ENCODE results near the gene UHRF1.

Gene UHRF1

GRCh38 chr19:4967738-4968461 is 58.6 kb downstream of the UHRF1 start:
- Histone ChIP-seq H3K27ac (ENCODE audit: low read depth, low read length) (peak overlapping the region; percentile 7; the same call in 1 of the 2 replicates), H3K9me2 (replicated peaks; ENCODE audit: control insufficient read depth, low read length) (no peaks in the 10 kb centered on the region), H3K4me3 (ENCODE audit: low read length) (peak overlapping the region; percentile 61), H3K4me2 (ENCODE audit: low read length) (peak overlapping the region; percentile 63), H3K79me2 (ENCODE audit: control insufficient read depth, low read length) (peaks cover 36% of the 10 kb centered on the region), H4K20me1 (ENCODE audit: control insufficient read depth, insufficient read depth, low read depth, low read length) (peaks cover 24% of the 10 kb centered on the region), H3K36me3 (ENCODE audit: control insufficient read depth, low read length) (peaks cover 26% of the 10 kb centered on the region), H3K4me1 (ENCODE audit: control insufficient read depth, low read length) (peaks cover 53% of the 10 kb centered on the region), H3F3A (ENCODE audit: control insufficient read depth, insufficient read depth) (peaks cover 45% of the 10 kb centered on the region), H3K27me3 (ENCODE audit: control insufficient read depth, low read length) (no peaks in the 10 kb centered on the region), H3K9me3 (ENCODE audit: control insufficient read depth, insufficient read depth, low read length) (no peaks in the 10 kb centered on the region)
- TF ChIP-seq CTCF (IDR thresholded peaks at IDR 0.05; ENCODE audit: low read depth, low read length, poor library complexity, severe bottlenecking): no peak
- TF ChIP-seq EZH2phosphoT487 (IDR thresholded peaks at IDR 0.05; ENCODE audit: borderline replicate concordance, low read length): no peak

GRCh38 chr19:4968462-4969291 is 59.4 kb downstream of the UHRF1 start, which contains the start of gene KDM4B:
KDM4B (plus strand) TSS chr19:4969113; CDS start chr19:5032891, 63,778 bp downstream.
- no peaks in the 10 kb centered on the region for H3K27me3 ChIP-seq (ENCODE audit: control insufficient read depth, low read length)
- H3K4me3 ChIP-seq (ENCODE audit: low read length): peak within 1 kb of the TSS; percentile 86
- peaks cover 21% of the 10 kb centered on the region for H3K36me3 ChIP-seq (ENCODE audit: control insufficient read depth, low read length)
- H3K4me1 ChIP-seq (ENCODE audit: control insufficient read depth, low read length): peaks cover 53% of the 10 kb centered on the region
- peak within 1 kb of the TSS; percentile 96 for H3K4me2 ChIP-seq (ENCODE audit: low read length)
- peaks cover 24% of the 10 kb centered on the region for H4K20me1 ChIP-seq (ENCODE audit: control insufficient read depth, insufficient read depth, low read depth, low read length)
- peaks cover 39% of the 10 kb centered on the region for H3F3A ChIP-seq (ENCODE audit: control insufficient read depth, insufficient read depth)
- H3K79me2 ChIP-seq (ENCODE audit: control insufficient read depth, low read length): peaks cover 43% of the 10 kb centered on the region
- H3K9me2 ChIP-seq (replicated peaks; ENCODE audit: control insufficient read depth, low read length): no peaks in the 10 kb centered on the region
- TF ChIP-seq EZH2phosphoT487 (IDR thresholded peaks at IDR 0.05; ENCODE audit: borderline replicate concordance, low read length): no peak
- TF ChIP-seq CTCF (IDR thresholded peaks at IDR 0.05; ENCODE audit: low read depth, low read length, poor library complexity, severe bottlenecking): no peak
- no peaks in the 10 kb centered on the region for H3K9me3 ChIP-seq (ENCODE audit: control insufficient read depth, insufficient read depth, low read length)
- H3K27ac ChIP-seq (ENCODE audit: low read depth, low read length): peak within 1 kb of the TSS; percentile 7; the same call in 1 of the 2 replicates

GRCh38 chr19:4969292-4969771 is 60.0 kb downstream of the UHRF1 start:
- Histone ChIP-seq H4K20me1 (ENCODE audit: control insufficient read depth, insufficient read depth, low read depth, low read length) (peaks cover 24% of the 10 kb centered on the region), H3F3A (ENCODE audit: control insufficient read depth, insufficient read depth) (peaks cover 35% of the 10 kb centered on the region), H3K36me3 (ENCODE audit: control insufficient read depth, low read length) (peaks cover 16% of the 10 kb centered on the region), H3K9me2 (replicated peaks; ENCODE audit: control insufficient read depth, low read length) (no peaks in the 10 kb centered on the region), H3K79me2 (ENCODE audit: control insufficient read depth, low read length) (peaks cover 46% of the 10 kb centered on the region), H3K4me2 (ENCODE audit: low read length) (peak overlapping the region; percentile 96), H3K27me3 (ENCODE audit: control insufficient read depth, low read length) (no peaks in the 10 kb centered on the region), H3K4me3 (ENCODE audit: low read length) (peak overlapping the region; percentile 86), H3K27ac (ENCODE audit: low read depth, low read length) (no peak overlapping the region), H3K4me1 (ENCODE audit: control insufficient read depth, low read length) (peaks cover 53% of the 10 kb centered on the region), H3K9me3 (ENCODE audit: control insufficient read depth, insufficient read depth, low read length) (no peaks in the 10 kb centered on the region)
- TF ChIP-seq CTCF (IDR thresholded peaks at IDR 0.05; ENCODE audit: low read depth, low read length, poor library complexity, severe bottlenecking) (no peak), EZH2phosphoT487 (IDR thresholded peaks at IDR 0.05; ENCODE audit: borderline replicate concordance, low read length) (no peak)
